Muscle of leg (tissue), 11 donors: ENCODE measurements around the gene NEMF. TPM values are rescaled to one million over a fixed set of nuclear protein-coding genes. Genes with fewer than 3 reads are reported as not detected.
A peak's percentile ranks its signal among the peaks of the same experiment; 100 is the strongest.

ENCODE experiments used
- DNase-seq: peaks from one replicate; pipeline ENCODE4 v3.0.0; 2013
- H3K27ac ChIP-seq: one replicate; pipeline ENCODE4 v1.5.1; 2013; ENCODE audit warnings: mild to moderate bottlenecking, low read length, control low read depth
- H3K27me3 ChIP-seq: one replicate; pipeline ENCODE4 v1.6.1; 2013; ENCODE audit warnings: low read length; ENCODE audit not compliant: control insufficient read depth, insufficient read depth
- H3K36me3 ChIP-seq: one replicate; pipeline ENCODE4 v1.6.1; 2013; ENCODE audit warnings: low read length; ENCODE audit not compliant: control insufficient read depth, insufficient read depth
- H3K4me1 ChIP-seq: one replicate; pipeline ENCODE4 v1.6.1; 2013; ENCODE audit warnings: low read length; ENCODE audit not compliant: control insufficient read depth, insufficient read depth
- H3K4me3 ChIP-seq: one replicate; pipeline ENCODE4 v1.5.1; 2013; ENCODE audit warnings: low read length, control low read depth
- H3K9me3 ChIP-seq: replicated peaks from 2 replicates; pipeline ENCODE4 v1.6.1; 2013; ENCODE audit warnings: low read depth, low read length; ENCODE audit not compliant: control insufficient read depth
- WGBS: methylation state at CpG from one replicate; pipeline ENCODE4 v1.1.5; 2013; ENCODE audit warnings: missing lambda C conversion rate; ENCODE audit not compliant: insufficient coverage; 5-methylcytosine and 5-hydroxymethylcytosine counted together
- polyA plus RNA-seq, 8 donors: library from polyadenylated mRNA; unstranded; fragments of 120-200 nt; gene quantifications; one replicate each; pipeline versions ENCODE4 v1.2.1 to v1.2.3, GENCODE V29; 2013; ENCODE audit warnings: inconsistent platforms in 1 of 8, low replicate concordance in 1 of 8; ENCODE audit not compliant: insufficient read length in 8 of 8, insufficient read depth in 1 of 8
- total RNA-seq: library from RNA; stranded (reverse); fragments of 120-200 nt; gene quantifications from one replicate; pipeline ENCODE4 v1.2.4, GENCODE V29; 2013

The NEMF gene
- total and polyA plus RNA-seq, 9 donors = 32.6 to 59.4 (median 47.7) TPM

DNA sequence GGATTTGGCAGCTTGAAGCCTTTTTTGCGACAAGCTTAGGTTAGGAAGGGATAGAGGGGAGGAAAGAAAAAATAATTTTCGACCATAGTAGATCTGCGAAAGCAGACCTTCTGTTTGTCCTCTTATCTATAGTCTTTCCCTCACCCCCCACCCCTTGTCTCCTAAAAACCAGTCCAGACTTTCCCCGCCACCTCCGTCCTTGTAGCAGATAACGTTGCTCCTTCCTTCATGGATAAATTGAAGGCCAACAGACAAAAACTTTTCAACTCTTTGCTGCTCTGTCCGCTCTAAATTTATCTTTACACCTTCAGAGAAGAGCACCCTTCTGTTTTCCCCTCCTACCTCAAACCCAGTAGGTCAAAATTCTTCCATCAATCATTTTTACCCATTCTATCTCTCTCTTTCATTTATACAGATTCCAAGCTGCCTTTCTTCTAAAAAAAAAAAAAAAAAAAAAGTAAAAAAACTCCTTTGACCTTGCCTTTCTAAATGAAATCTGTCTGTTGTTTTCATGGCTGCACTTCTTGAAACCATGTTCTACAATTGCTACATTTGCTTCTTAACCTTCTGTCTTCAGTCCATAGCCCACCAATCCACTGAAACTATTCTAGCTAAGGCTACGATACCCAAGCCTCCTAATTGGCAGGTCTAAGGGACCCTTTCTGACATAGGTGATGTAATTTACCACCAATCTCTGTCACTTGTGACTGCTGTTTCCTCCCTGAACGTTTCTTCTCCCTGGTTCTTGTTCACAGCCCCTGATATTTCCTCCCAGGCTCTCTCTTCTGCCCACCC is 11.1 kb upstream of the NEMF start:
- 3% methylated on average over 5 of the region's 9 CpGs for WGBS
- peak overlapping the region; percentile 55 for H3K4me3 ChIP-seq
- peaks cover 14% of the 10 kb centered on the region for H3K4me1 ChIP-seq
- no peaks in the 10 kb centered on the region for H3K36me3 ChIP-seq
- H3K9me3 ChIP-seq = no peaks in the 10 kb centered on the region
- H3K27ac ChIP-seq = peak overlapping the region; percentile 99
- no peaks in the 10 kb centered on the region for H3K27me3 ChIP-seq
- no peak for DNase-seq

DNA sequence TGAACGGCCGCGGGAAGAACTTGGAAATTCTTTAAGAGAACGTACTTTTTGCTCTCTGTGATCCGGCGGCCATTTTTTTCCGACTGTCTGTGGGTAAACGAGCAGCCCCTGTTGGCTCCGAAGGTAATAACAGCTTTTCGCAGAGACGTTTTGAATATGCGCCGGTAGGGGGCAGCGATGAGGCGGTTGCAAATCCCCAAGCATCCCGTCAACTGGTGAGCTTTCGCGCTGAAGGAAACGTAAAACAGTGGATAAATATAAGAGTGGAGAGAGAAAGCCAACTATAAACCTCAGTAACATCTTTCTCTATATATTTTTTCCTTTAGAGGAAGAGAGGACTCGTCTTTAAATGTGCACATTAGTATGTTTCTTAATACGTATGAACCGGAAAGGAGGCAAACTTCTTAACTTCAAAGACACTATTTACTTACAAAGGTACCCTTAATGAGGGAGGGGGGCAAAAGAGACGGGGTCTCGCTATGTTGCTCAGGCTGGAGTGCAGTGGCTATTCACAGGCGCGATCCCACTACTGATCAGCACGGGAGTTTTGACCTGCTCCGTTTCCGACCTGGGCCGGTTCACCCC is 9.6 kb upstream of the NEMF start:
- no peaks in the 10 kb centered on the region for H3K27me3 ChIP-seq
- H3K4me3 ChIP-seq = peak overlapping the region; percentile 65
- H3K9me3 ChIP-seq = no peaks in the 10 kb centered on the region
- H3K36me3 ChIP-seq = no peaks in the 10 kb centered on the region
- peak; percentile 95 for DNase-seq
- H3K4me1 ChIP-seq = peaks cover 11% of the 10 kb centered on the region
- WGBS = 0% methylated on average over 14 of the region's 30 CpGs
- H3K27ac ChIP-seq = peak overlapping the region; percentile 99

DNA sequence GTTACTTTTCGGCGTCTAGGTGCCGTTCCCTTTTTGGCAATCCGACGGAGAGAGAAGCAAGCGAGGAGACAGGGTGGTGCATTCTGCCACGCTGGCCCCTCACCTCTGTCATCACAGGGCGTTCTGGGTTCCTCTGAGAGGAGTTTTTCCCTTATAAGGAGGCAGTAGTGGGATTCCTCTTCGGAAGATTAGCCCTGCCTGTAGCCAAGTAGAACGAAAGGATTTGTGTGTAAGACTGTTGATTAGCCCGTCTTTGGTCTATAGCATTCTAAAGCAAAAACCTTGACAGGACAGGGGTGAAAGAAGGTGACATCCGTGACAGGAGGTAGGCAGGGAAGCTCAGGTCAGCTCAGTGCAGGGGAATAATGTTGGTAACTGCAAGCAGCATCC is 9.1 kb upstream of the NEMF start:
- Histone ChIP-seq H3K4me3 (peak overlapping the region; percentile 65), H3K27ac (peak overlapping the region; percentile 99), H3K9me3 (no peaks in the 10 kb centered on the region), H3K27me3 (no peaks in the 10 kb centered on the region), H3K4me1 (peaks cover 9% of the 10 kb centered on the region), H3K36me3 (no peaks in the 10 kb centered on the region)
- 0% methylated on average over 8 of the region's 12 CpGs for WGBS
- peak; percentile 91 for DNase-seq

DNA sequence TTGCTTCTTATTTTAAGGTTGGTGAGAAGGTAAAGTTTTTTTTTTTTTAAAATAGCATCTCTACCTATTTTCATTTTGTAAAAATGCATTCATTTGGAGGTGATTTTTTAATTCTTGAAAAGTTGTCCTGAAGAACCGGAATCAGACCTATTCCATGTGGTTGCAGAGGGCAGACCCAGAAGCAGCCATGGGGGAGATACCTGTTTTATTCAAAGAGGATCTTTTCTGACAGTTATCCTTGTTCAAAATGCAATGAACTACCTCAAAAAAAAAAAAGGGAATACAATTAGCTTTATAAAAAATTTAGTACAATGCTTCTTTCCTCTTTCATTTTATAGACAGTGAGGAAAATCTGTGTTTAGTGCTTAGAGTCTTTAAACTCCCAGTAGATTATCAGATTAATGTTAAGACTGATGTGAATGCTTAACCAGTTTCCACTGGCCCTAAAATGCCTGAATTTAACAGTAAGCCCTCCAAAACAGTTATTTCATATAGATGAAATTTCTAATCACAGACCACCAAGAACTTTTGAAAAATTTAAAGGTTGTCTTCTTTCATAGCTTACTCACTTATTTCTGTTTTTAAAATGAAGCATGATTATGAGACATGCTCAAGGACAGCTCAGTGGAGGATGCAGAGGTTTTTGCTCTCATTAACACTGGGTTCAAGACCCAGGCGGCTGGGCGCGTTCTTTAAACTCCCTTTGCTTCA is 8.6 kb upstream of the NEMF start:
- peak overlapping the region; percentile 65 for H3K4me3 ChIP-seq
- H3K9me3 ChIP-seq = no peaks in the 10 kb centered on the region
- no peak for DNase-seq
- peak overlapping the region; percentile 99 for H3K27ac ChIP-seq
- H3K27me3 ChIP-seq = no peaks in the 10 kb centered on the region
- 0% methylated on average over 3 of the region's 4 CpGs for WGBS
- no peaks in the 10 kb centered on the region for H3K36me3 ChIP-seq
- H3K4me1 ChIP-seq = peaks cover 9% of the 10 kb centered on the region

GRCh38 chr14:49858383-49858782 is 5.8 kb upstream of the NEMF start:
- H3K4me3 ChIP-seq = no peak overlapping the region
- H3K27me3 ChIP-seq = no peaks in the 10 kb centered on the region
- H3K4me1 ChIP-seq = peaks cover 7% of the 10 kb centered on the region
- no peak for DNase-seq
- no peaks in the 10 kb centered on the region for H3K36me3 ChIP-seq
- H3K9me3 ChIP-seq = no peaks in the 10 kb centered on the region
- WGBS = 100% methylated on average over 2 of the region's 3 CpGs
- peak overlapping the region; percentile 16 for H3K27ac ChIP-seq

GRCh38 chr14:49857427-49858003 is 4.9 kb upstream of the NEMF start:
- WGBS = 67% methylated on average over 1 of the region's 6 CpGs
- H3K27me3 ChIP-seq = no peaks in the 10 kb centered on the region
- H3K36me3 ChIP-seq = no peaks in the 10 kb centered on the region
- H3K4me3 ChIP-seq = no peak overlapping the region
- peak; percentile 71 for DNase-seq
- peaks cover 8% of the 10 kb centered on the region for H3K4me1 ChIP-seq
- peak overlapping the region; percentile 33 for H3K27ac ChIP-seq
- H3K9me3 ChIP-seq = no peaks in the 10 kb centered on the region

DNA sequence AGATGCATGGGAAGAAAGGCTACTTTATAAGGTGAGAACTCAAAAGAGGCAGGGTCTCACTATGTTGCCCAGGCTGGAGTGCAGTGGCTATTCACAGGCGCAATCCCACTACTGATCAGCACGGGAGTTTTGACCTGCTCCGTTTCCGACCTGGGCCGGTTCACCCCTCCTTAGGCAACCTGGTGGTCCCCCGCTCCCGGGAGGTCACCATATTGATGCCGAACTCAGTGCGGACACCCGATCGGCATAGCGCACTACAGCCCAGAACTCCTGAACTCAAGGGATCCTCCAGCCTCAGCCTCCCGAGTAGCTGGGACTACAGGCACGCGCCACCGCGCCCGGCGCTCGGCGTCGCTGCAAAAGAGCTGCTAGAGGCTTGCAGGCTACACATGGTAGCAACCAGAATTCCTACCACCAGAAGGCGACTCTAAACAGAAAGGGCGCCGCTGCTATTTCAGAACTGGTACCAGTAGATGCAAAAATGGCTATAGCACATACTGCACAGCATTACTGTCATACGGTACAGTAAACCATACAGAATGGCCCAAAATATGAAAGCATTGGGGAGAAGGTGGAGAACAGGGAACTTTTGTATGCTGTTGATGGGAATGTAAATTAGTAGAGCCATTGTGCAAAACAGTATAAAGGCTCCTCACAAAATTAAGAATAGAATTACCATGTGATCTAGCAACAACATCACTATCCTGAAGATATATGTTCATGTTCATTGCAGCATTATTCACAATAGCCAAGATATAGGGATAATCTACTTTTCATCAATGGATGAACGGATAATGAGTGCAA is 1.2 kb upstream of the NEMF start:
- H3K9me3 ChIP-seq = no peaks in the 10 kb centered on the region
- peak; percentile 81 for DNase-seq
- peaks cover 11% of the 10 kb centered on the region for H3K4me1 ChIP-seq
- peaks cover 5% of the 10 kb centered on the region for H3K36me3 ChIP-seq
- WGBS = 8% methylated on average over 21 of the region's 27 CpGs
- H3K27ac ChIP-seq = no peak overlapping the region
- H3K4me3 ChIP-seq = peak overlapping the region; percentile 78
- no peaks in the 10 kb centered on the region for H3K27me3 ChIP-seq

DNA sequence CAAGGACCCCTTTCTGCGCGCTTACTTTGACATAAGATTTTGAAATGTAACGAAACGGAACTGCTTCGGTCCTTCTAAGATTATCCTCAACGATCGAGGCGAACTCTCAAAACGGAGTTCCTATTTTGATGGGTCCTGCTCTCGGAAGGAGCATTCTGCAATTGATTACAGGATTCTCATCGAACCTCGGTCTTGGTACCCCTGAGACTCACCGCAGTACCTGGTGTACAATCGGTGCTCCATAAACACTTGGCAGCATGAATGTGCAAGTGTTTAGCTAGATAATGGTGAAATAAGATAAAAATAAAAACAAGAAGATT is 530 bp upstream of the NEMF start:
- DNase-seq = no peak
- Histone ChIP-seq H3K27me3 (no peaks in the 10 kb centered on the region), H3K27ac (peak overlapping the region; percentile 83), H3K4me3 (peak overlapping the region; percentile 78), H3K36me3 (peaks cover 5% of the 10 kb centered on the region), H3K9me3 (no peaks in the 10 kb centered on the region), H3K4me1 (peaks cover 9% of the 10 kb centered on the region)
- WGBS = 2% methylated on average over 12 of the region's 14 CpGs

DNA sequence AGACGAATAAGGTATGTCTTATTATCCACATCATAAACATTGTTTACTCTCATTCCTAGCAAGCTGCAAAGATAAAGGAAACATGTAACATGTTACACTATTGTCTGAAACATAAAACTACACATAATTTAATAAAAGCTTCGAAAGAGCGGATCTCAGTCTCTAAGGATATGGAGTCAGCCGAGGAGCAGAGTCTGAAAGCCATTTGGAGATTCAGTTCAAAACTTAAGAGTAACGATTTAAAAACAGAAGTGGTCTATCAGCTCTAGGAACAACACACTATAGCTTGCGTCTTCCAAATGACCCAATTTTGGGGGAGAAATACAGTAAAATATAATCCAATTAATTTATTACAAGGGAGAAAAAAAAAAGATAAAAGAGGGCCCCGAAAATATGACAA is 775 bp downstream of the NEMF start:
- DNase-seq = no peak
- Histone ChIP-seq H3K27ac (peak overlapping the region; percentile 83), H3K36me3 (peaks cover 9% of the 10 kb centered on the region), H3K4me3 (peak overlapping the region; percentile 78), H3K9me3 (no peaks in the 10 kb centered on the region), H3K27me3 (no peaks in the 10 kb centered on the region), H3K4me1 (peaks cover 9% of the 10 kb centered on the region)
- WGBS = no CpG with 5 or more reads among the region's 7 CpGs
